ENCODE data around the gene ARHGAP32.

Gene ARHGAP32

GRCh38 chr11:128928400-128928799, 263.7 kb downstream of the ARHGAP32 start:
- Histone ChIP-seq H3K36me3 (ENCODE audit: control insufficient read depth, low read length) (no peaks in the 10 kb centered on the region), H3K79me2 (ENCODE audit: control insufficient read depth, low read length) (no peaks in the 10 kb centered on the region), H3K27ac (ENCODE audit: low read depth, low read length) (no peak overlapping the region), H3K9me2 (replicated peaks; ENCODE audit: control insufficient read depth, low read length) (no peaks in the 10 kb centered on the region), H3K4me2 (ENCODE audit: low read length) (no peak overlapping the region), H4K20me1 (ENCODE audit: control insufficient read depth, insufficient read depth, low read depth, low read length) (no peaks in the 10 kb centered on the region), H3K9me3 (ENCODE audit: control insufficient read depth, insufficient read depth, low read length) (no peaks in the 10 kb centered on the region), H3K27me3 (ENCODE audit: control insufficient read depth, low read length) (peaks cover 13% of the 10 kb centered on the region; the same call in 1 of the 2 replicates), H3K4me3 (ENCODE audit: low read length) (no peak overlapping the region), H3F3A (ENCODE audit: control insufficient read depth, insufficient read depth) (no peaks in the 10 kb centered on the region), H3K4me1 (ENCODE audit: control insufficient read depth, low read length) (no peaks in the 10 kb centered on the region)
- no peak for TF ChIP-seq EZH2phosphoT487 (IDR thresholded peaks at IDR 0.05; ENCODE audit: borderline replicate concordance, low read length)
- no peak for TF ChIP-seq CTCF (IDR thresholded peaks at IDR 0.05; ENCODE audit: low read depth, low read length, poor library complexity, severe bottlenecking)

- Histone ChIP-seq H3K4me2 (ENCODE audit: low read length) (no peak overlapping the region), H3K4me1 (ENCODE audit: control insufficient read depth, low read length) (no peaks in the 10 kb centered on the region), H3F3A (ENCODE audit: control insufficient read depth, insufficient read depth) (no peaks in the 10 kb centered on the region), H3K27me3 (ENCODE audit: control insufficient read depth, low read length) (peaks cover 13% of the 10 kb centered on the region; the same call in 1 of the 2 replicates), H3K9me3 (ENCODE audit: control insufficient read depth, insufficient read depth, low read length) (no peaks in the 10 kb centered on the region), H3K9me2 (replicated peaks; ENCODE audit: control insufficient read depth, low read length) (no peaks in the 10 kb centered on the region), H4K20me1 (ENCODE audit: control insufficient read depth, insufficient read depth, low read depth, low read length) (no peaks in the 10 kb centered on the region), H3K36me3 (ENCODE audit: control insufficient read depth, low read length) (no peaks in the 10 kb centered on the region), H3K79me2 (ENCODE audit: control insufficient read depth, low read length) (no peaks in the 10 kb centered on the region), H3K4me3 (ENCODE audit: low read length) (no peak overlapping the region), H3K27ac (ENCODE audit: low read depth, low read length) (no peak overlapping the region)
- no peak for TF ChIP-seq EZH2phosphoT487 (IDR thresholded peaks at IDR 0.05; ENCODE audit: borderline replicate concordance, low read length)
- no peak for TF ChIP-seq CTCF (IDR thresholded peaks at IDR 0.05; ENCODE audit: low read depth, low read length, poor library complexity, severe bottlenecking)
Observed at GRCh38 chr11:128927683-128928336, 264.3 kb downstream of the ARHGAP32 start.

GRCh38 chr11:128927108-128927461, 265.0 kb downstream of the ARHGAP32 start:
- no peaks in the 10 kb centered on the region for H3K36me3 ChIP-seq (ENCODE audit: control insufficient read depth, low read length)
- H3K4me1 ChIP-seq (ENCODE audit: control insufficient read depth, low read length) = no peaks in the 10 kb centered on the region
- H3K27ac ChIP-seq (ENCODE audit: low read depth, low read length) = no peak overlapping the region
- no peaks in the 10 kb centered on the region for H3K79me2 ChIP-seq (ENCODE audit: control insufficient read depth, low read length)
- H4K20me1 ChIP-seq (ENCODE audit: control insufficient read depth, insufficient read depth, low read depth, low read length) = no peaks in the 10 kb centered on the region
- H3K4me2 ChIP-seq (ENCODE audit: low read length) = no peak overlapping the region
- H3K9me2 ChIP-seq (replicated peaks; ENCODE audit: control insufficient read depth, low read length) = no peaks in the 10 kb centered on the region
- TF ChIP-seq EZH2phosphoT487 (IDR thresholded peaks at IDR 0.05; ENCODE audit: borderline replicate concordance, low read length) (no peak), CTCF (IDR thresholded peaks at IDR 0.05; ENCODE audit: low read depth, low read length, poor library complexity, severe bottlenecking) (no peak)
- H3F3A ChIP-seq (ENCODE audit: control insufficient read depth, insufficient read depth) = no peaks in the 10 kb centered on the region
- no peaks in the 10 kb centered on the region for H3K9me3 ChIP-seq (ENCODE audit: control insufficient read depth, insufficient read depth, low read length)
- peaks cover 13% of the 10 kb centered on the region; the same call in 1 of the 2 replicates for H3K27me3 ChIP-seq (ENCODE audit: control insufficient read depth, low read length)
- H3K4me3 ChIP-seq (ENCODE audit: low read length) = no peak overlapping the region

All from DOHH2 (cell line).